GM12878 (cell line): ENCODE data around the gene ZBTB37. TPM values are rescaled to one million over a fixed set of nuclear protein-coding genes. Genes with fewer than 3 reads are reported as not detected.

Experiments used
- ATAC-seq: fragments of 200-7000 bp; cut with Tn5 transposase; 3 replicates; pipeline ENCODE4 v1.9.1; 2020; ENCODE audit warnings: mild to moderate bottlenecking, moderate library complexity
- BruUV-seq: library from RNA; stranded (reverse); fragments of 400-500 nt; replicated peaks from 2 replicates; lab custom pipeline; 2021; lab: Mats Ljungman, UMichigan
- CTCF ChIA-PET: fragments of 300-600 bp; sonication (Branson Sonifier 250); formaldehyde crosslinking; extraction: SDS; loops from one replicate; lab custom pipeline; 2021; ENCODE audit warnings: inconsistent platforms; lab: Yijun Ruan, JAX
- POLR2A ChIA-PET: fragments of 350-600 bp; formaldehyde crosslinking; extraction: SDS; loops from one replicate; lab custom pipeline; 2021; ENCODE audit warnings: inconsistent platforms; lab: Charles Lee
- RAD21 ChIA-PET: fragments of 300-600 bp; sonication (Branson Sonifier 250); formaldehyde crosslinking; loops from one replicate; lab custom pipeline; 2023; ENCODE audit warnings: antibody characterized with exemption; ENCODE audit not compliant: unreplicated experiment; lab: Charles Lee
- SMC1A ChIA-PET: fragments of 300-600 bp; sonication (Branson Sonifier 250); formaldehyde crosslinking; loops from one replicate; lab custom pipeline; 2023; ENCODE audit not compliant: unreplicated experiment, uncharacterized antibody; lab: Charles Lee
- DNase-seq: peaks from one replicate; pipeline ENCODE4 v3.0.0-alpha.2; 2011; ENCODE audit warnings: low read depth, low spot score
- FAIRE-seq: peaks from 3 replicates; lab custom pipeline; 2011; peaks lifted over from hg19 to GRCh38; lab: Jason Lieb, UNC
- H2AFZ ChIP-seq: 2 replicates; pipeline ENCODE4 v1.6.0; 2011; ENCODE audit warnings: low read depth, low read length, control low read depth; ENCODE audit not compliant: control insufficient read depth
- H3K27ac ChIP-seq: 2 replicates; pipeline ENCODE4 v1.5.1; 2011; ENCODE audit warnings: control low read depth; ENCODE audit not compliant: control insufficient read depth, insufficient read depth
- H3K27me3 ChIP-seq, 2 experiments: replicated peaks in 1 of 2; 2 replicates each; pipeline versions ENCODE4 v1.6.0 to v1.6.1; 2011; ENCODE audit warnings: low read length in 1 of 2; ENCODE audit not compliant: control insufficient read depth in 2 of 2, insufficient read depth in 2 of 2
- H3K36me3 ChIP-seq, 2 experiments: 2 replicates each; pipeline ENCODE4 v1.5.1; 2011; ENCODE audit warnings: low read length in 1 of 2; ENCODE audit not compliant: control insufficient read depth in 2 of 2, insufficient read depth in 2 of 2
- H3K4me1 ChIP-seq: 2 replicates; pipeline ENCODE4 v1.6.1; 2011; ENCODE audit warnings: mild to moderate bottlenecking, low read length, moderate library complexity, mixed read lengths; ENCODE audit not compliant: control insufficient read depth, insufficient read depth
- H3K4me2 ChIP-seq: 2 replicates; pipeline ENCODE4 v1.6.0; 2011; ENCODE audit warnings: control low read depth; ENCODE audit not compliant: control insufficient read depth, insufficient read depth
- H3K4me3 ChIP-seq: fragments of 200-600 bp; sonication (generic); 2 replicates; pipeline ENCODE4 v1.5.1; 2016
- H3K79me2 ChIP-seq: 2 replicates; pipeline ENCODE4 v1.6.0; 2011; ENCODE audit warnings: low read length; ENCODE audit not compliant: control insufficient read depth, insufficient read depth
- H3K9ac ChIP-seq: 2 replicates; pipeline ENCODE4 v1.8.0; 2011; ENCODE audit warnings: low read length, control low read depth, mixed read lengths; ENCODE audit not compliant: control insufficient read depth, insufficient read depth
- H3K9me3 ChIP-seq: replicated peaks from 3 replicates; pipeline ENCODE4 v1.5.1; 2011; ENCODE audit warnings: mild to moderate bottlenecking, low read length; ENCODE audit not compliant: control insufficient read depth, insufficient read depth
- H4K20me1 ChIP-seq: 2 replicates; pipeline ENCODE4 v1.6.0; 2011; ENCODE audit not compliant: control insufficient read depth, insufficient read depth
- CEBPB ChIP-seq, 2 experiments: fragments of 150-350 bp in 1 of 2; IDR thresholded peaks; 2 replicates each; pipeline ENCODE4 v1.6.1; 2012 to 2014; ENCODE audit warnings: low read depth in 2 of 2, low read length in 2 of 2, borderline replicate concordance in 1 of 2, inconsistent platforms in 1 of 2
- FOXK2 ChIP-seq: fragments of 450-650 bp; IDR thresholded peaks from 2 replicates; pipeline ENCODE4 v1.6.1; 2017; ENCODE audit warnings: mild to moderate bottlenecking, moderate library complexity
- KAT2A ChIP-seq: conservative IDR thresholded peaks from 2 replicates; pipeline ENCODE4 v1.6.1; 2011; ENCODE audit warnings: low read depth, low read length; ENCODE audit not compliant: control insufficient read depth
- MTA2 ChIP-seq: fragments of 450-650 bp; IDR thresholded peaks from 2 replicates; pipeline ENCODE4 v1.6.1; 2016; ENCODE audit warnings: low read depth, mild to moderate bottlenecking, moderate library complexity
- POU2F2 ChIP-seq: IDR thresholded peaks from 3 replicates; pipeline ENCODE4 v1.6.1; 2011; ENCODE audit warnings: low read depth, mild to moderate bottlenecking, low read length, borderline replicate concordance
- SRF ChIP-seq, 2 experiments: IDR thresholded peaks; 2 replicates each; pipeline ENCODE4 v1.6.1; 2011; ENCODE audit warnings: low read depth in 2 of 2, low read length in 2 of 2, mild to moderate bottlenecking in 1 of 2, moderate library complexity in 1 of 2
- ZBED1 ChIP-seq: IDR thresholded peaks from 2 replicates; pipeline ENCODE4 v1.6.1; 2016; ENCODE audit warnings: borderline replicate concordance
- WGBS: methylation state at CpG from one replicate; pipeline ENCODE4 v1.1.6; 2016; ENCODE audit warnings: low lambda C conversion rate; ENCODE audit not compliant: insufficient replicate concordance, insufficient coverage; ENCODE audit errors: missing lambda C conversion rate; 5-methylcytosine and 5-hydroxymethylcytosine counted together
- in situ Hi-C: fragments of 300-500 bp; cut with MboI; formaldehyde crosslinking; loops from 9 replicates; pipeline ENCODE4 v1.14.3; 2018; ENCODE audit warnings: mixed read lengths
- intact Hi-C: fragments of 100-400 bp; cut with micrococcal nuclease; formaldehyde crosslinking; loops from one replicate; pipeline ENCODE4 v1.14.2; 2022; ENCODE audit not compliant: unreplicated experiment
- polyA plus RNA-seq, 11 experiments: library from polyadenylated mRNA; depleted of rRNA in 4 of 11; unstranded in 6 of 11; stranded (reverse) in 5 of 11; fragments of >200 nt; fragmentation: Nextera tagmentation in 4 of 11; fragmentation: Illumina TruSeq in 1 of 11; extraction: Ambion mirVana in 4 of 11; extraction: Trizol in 1 of 11; gene quantifications; 1 replicate in 1 of 11; 2 replicates in 10 of 11; pipeline versions ENCODE4 v1.2.1 to v1.2.3, GENCODE V29; 2011 to 2016; ENCODE audit warnings: inconsistent platforms in 2 of 11, missing spikeins in 2 of 11, low read depth in 1 of 11
- total RNA-seq, 4 experiments: library from RNA; depleted of rRNA in 3 of 4; stranded (reverse); fragments of >200 nt in 3 of 4; fragmentation: Illumina TruSeq in 1 of 4; extraction: Trizol in 1 of 4; gene quantifications; 2 replicates each; pipeline versions ENCODE4 v1.2.1 to v1.2.3, GENCODE V29; 2013 to 2021
- TF ChIP-seq, protein P1 (sequence below): fragments of 450-650 bp; IDR thresholded peaks from 2 replicates; pipeline ENCODE4 v1.6.1; 2017; ENCODE audit warnings: borderline replicate concordance
- TF ChIP-seq, protein P2 (sequence below): fragments of 450-650 bp; conservative IDR thresholded peaks from 2 replicates; pipeline ENCODE4 v1.6.1; 2017; ENCODE audit warnings: mild to moderate bottlenecking, moderate library complexity
- TF ChIP-seq, protein P3 (sequence below): fragments of 450-650 bp; formaldehyde crosslinking; IDR thresholded peaks from 2 replicates; pipeline ENCODE4 v1.4.0; 2022; ENCODE audit warnings: mild to moderate bottlenecking, moderate library complexity
- TF ChIP-seq, protein P4 (sequence below): IDR thresholded peaks from 2 replicates; pipeline ENCODE4 v1.6.1; 2012; ENCODE audit warnings: mild to moderate bottlenecking, low read depth, low read length
- TF ChIP-seq, protein P5 (sequence below): IDR thresholded peaks from 2 replicates; pipeline ENCODE4 v1.6.1; 2011; ENCODE audit warnings: low read depth, mild to moderate bottlenecking, low read length, moderate library complexity, borderline replicate concordance; ENCODE audit errors: extremely low read depth

The ZBTB37 gene
- total and polyA plus RNA-seq, 10 of the 15 experiments (the other 5 are each of a cell fraction or from before 2014, with no cell fraction given), result 0.16 to 5.7 (median 1.9) TPM

DNA sequence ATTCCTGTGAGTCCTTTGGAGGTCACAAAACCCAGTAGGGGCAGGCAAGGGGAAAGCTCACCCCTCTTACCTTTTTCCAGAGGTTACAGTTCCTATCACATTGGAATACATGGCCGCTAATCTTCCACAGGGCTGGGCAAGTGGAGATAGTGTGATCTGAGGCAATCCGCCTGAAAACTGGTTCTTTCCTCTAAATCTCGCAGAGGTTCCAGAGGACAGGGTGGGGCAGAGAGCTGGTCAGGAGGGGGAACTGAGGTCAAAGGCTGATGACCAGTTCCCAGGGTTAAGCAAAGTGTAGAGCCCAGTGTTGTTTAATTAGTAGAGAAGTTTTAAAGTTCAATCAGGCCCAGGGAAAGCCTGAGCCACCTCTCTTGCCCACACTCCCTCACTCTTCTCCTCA, 49.0 kb downstream of the ZBTB37 start, which contains the start of gene SERPINC1:
Gene SERPINC1 (minus strand): TSS at position 179 of the 400 bp plus-strand sequence. CDS start 68 bp downstream, at position 111.
- no peak for FAIRE-seq

More for the DNA sequence above, 49.0 kb downstream of the ZBTB37 start, which contains the start of gene SERPINC1:
- WGBS, result 83% methylated on average over 3 of the region's 3 CpGs
- H3K36me3 ChIP-seq, result no peaks in the 10 kb centered on the region
- no peak within 1 kb of the TSS for H2AFZ ChIP-seq
- ChIA-PET CTCF (no interaction called here), POLR2A (no interaction called here), SMC1A (no interaction called here), RAD21 (no interaction called here)
- in situ Hi-C loops (no loop called here), intact Hi-C loops (no loop called here)
- no peak within 1 kb of the TSS for H3K4me3 ChIP-seq
- no peak for DNase-seq
- H3K4me1 ChIP-seq, result no peaks in the 10 kb centered on the region
- BruUV-seq, result no TSS peak
- ATAC-seq, result no peak
- no peak within 1 kb of the TSS for H3K4me2 ChIP-seq
- TF ChIP-seq FOXK2 (no peak), MTA2 (no peak), ZBED1 (no peak), KAT2A (no peak), SRF (IDR thresholded peaks at IDR 0.05; ENCODE audit: low read depth in 2 of 2, low read length in 2 of 2) (no peak), CEBPB (IDR thresholded peaks at IDR 0.05; ENCODE audit: borderline replicate concordance in 1 of 2, low read depth in 2 of 2, low read length in 2 of 2) (no peak), POU2F2 (no peak)
- TF ChIP-seq, protein P1, sequence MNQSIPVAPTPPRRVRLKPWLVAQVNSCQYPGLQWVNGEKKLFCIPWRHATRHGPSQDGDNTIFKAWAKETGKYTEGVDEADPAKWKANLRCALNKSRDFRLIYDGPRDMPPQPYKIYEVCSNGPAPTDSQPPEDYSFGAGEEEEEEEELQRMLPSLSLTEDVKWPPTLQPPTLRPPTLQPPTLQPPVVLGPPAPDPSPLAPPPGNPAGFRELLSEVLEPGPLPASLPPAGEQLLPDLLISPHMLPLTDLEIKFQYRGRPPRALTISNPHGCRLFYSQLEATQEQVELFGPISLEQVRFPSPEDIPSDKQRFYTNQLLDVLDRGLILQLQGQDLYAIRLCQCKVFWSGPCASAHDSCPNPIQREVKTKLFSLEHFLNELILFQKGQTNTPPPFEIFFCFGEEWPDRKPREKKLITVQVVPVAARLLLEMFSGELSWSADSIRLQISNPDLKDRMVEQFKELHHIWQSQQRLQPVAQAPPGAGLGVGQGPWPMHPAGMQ, result no peak
- TF ChIP-seq, protein P2, sequence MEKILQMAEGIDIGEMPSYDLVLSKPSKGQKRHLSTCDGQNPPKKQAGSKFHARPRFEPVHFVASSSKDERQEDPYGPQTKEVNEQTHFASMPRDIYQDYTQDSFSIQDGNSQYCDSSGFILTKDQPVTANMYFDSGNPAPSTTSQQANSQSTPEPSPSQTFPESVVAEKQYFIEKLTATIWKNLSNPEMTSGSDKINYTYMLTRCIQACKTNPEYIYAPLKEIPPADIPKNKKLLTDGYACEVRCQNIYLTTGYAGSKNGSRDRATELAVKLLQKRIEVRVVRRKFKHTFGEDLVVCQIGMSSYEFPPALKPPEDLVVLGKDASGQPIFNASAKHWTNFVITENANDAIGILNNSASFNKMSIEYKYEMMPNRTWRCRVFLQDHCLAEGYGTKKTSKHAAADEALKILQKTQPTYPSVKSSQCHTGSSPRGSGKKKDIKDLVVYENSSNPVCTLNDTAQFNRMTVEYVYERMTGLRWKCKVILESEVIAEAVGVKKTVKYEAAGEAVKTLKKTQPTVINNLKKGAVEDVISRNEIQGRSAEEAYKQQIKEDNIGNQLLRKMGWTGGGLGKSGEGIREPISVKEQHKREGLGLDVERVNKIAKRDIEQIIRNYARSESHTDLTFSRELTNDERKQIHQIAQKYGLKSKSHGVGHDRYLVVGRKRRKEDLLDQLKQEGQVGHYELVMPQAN, result no peak
- TF ChIP-seq, protein P3, sequence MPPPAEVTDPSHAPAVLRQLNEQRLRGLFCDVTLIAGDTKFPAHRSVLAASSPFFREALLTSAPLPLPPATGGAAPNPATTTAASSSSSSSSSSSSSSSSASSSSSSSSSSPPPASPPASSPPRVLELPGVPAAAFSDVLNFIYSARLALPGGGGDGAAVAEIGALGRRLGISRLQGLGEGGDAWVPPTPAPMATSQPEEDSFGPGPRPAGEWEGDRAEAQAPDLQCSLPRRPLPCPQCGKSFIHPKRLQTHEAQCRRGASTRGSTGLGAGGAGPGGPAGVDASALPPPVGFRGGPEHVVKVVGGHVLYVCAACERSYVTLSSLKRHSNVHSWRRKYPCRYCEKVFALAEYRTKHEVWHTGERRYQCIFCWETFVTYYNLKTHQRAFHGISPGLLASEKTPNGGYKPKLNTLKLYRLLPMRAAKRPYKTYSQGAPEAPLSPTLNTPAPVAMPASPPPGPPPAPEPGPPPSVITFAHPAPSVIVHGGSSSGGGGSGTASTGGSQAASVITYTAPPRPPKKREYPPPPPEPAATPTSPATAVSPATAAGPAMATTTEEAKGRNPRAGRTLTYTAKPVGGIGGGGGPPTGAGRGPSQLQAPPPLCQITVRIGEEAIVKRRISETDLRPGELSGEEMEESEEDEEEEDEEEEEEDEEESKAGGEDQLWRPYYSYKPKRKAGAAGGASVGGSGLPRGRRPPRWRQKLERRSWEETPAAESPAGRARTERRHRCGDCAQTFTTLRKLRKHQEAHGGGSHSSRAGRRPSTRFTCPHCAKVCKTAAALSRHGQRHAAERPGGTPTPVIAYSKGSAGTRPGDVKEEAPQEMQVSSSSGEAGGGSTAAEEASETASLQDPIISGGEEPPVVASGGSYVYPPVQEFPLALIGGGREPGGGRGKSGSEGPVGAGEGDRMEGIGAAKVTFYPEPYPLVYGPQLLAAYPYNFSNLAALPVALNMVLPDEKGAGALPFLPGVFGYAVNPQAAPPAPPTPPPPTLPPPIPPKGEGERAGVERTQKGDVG (CRISPR knock-in tag), result no peak
- TF ChIP-seq, protein P4, sequence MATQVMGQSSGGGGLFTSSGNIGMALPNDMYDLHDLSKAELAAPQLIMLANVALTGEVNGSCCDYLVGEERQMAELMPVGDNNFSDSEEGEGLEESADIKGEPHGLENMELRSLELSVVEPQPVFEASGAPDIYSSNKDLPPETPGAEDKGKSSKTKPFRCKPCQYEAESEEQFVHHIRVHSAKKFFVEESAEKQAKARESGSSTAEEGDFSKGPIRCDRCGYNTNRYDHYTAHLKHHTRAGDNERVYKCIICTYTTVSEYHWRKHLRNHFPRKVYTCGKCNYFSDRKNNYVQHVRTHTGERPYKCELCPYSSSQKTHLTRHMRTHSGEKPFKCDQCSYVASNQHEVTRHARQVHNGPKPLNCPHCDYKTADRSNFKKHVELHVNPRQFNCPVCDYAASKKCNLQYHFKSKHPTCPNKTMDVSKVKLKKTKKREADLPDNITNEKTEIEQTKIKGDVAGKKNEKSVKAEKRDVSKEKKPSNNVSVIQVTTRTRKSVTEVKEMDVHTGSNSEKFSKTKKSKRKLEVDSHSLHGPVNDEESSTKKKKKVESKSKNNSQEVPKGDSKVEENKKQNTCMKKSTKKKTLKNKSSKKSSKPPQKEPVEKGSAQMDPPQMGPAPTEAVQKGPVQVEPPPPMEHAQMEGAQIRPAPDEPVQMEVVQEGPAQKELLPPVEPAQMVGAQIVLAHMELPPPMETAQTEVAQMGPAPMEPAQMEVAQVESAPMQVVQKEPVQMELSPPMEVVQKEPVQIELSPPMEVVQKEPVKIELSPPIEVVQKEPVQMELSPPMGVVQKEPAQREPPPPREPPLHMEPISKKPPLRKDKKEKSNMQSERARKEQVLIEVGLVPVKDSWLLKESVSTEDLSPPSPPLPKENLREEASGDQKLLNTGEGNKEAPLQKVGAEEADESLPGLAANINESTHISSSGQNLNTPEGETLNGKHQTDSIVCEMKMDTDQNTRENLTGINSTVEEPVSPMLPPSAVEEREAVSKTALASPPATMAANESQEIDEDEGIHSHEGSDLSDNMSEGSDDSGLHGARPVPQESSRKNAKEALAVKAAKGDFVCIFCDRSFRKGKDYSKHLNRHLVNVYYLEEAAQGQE, result no peak
- TF ChIP-seq, protein P5, sequence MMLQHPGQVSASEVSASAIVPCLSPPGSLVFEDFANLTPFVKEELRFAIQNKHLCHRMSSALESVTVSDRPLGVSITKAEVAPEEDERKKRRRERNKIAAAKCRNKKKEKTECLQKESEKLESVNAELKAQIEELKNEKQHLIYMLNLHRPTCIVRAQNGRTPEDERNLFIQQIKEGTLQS, result no peak
- no peaks in the 10 kb centered on the region for H3K9me3 ChIP-seq
- no peak within 1 kb of the TSS for H3K9ac ChIP-seq
- no peak within 1 kb of the TSS for H3K27ac ChIP-seq
- peaks cover 0 to 1% of the 10 kb centered on the region in 2 experiments; a peak in 1 of 4 replicates for H3K27me3 ChIP-seq
- H3K79me2 ChIP-seq, result no peaks in the 10 kb centered on the region
- H4K20me1 ChIP-seq, result no peaks in the 10 kb centered on the region
